ENCODE results near the gene SIVA1.

The SIVA1 gene

GRCh38 chr14:104799244-104800014 is 46.5 kb downstream of the SIVA1 start:
- no peak for DNase-seq

DNA sequence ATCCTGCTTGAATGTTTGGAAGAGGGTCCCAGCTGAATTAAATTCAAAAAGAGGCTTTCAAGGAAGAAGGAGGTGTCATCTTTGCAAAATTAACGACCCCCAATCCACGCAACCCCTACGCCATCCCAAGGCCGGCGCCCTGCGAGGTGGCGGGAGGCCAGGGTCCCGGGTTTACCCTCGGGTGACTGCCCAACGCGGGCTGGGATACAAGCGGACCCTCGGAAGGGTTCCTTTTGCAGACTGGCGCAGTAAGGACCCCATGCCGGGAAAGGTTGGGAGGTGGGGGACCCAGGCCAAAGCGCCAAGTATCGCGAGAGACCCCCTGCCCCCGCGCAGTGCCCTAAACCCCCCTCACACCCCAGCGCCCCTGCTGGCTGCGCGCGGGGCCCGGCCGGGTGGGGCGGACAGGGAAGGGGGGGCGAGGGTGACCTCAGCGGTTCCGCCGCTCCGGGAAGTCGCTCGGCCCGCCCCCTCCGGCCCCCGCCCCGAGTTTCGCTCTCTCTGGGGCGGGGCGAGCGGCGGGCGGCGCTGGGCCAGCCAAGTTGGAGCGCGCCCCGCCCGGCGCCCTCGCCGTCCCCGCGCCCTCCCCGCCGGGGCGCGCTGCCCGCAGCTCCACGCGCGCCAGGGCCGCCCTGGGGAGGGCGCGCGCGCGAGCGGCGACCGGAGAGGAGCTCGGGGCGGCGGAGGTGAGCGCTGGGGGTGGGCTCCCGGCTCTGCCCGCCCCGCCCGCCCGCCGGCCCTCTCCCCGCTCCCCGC is 47.2 kb downstream of the SIVA1 start:
- DNase-seq, result peak; percentile 67 to 82

DNA sequence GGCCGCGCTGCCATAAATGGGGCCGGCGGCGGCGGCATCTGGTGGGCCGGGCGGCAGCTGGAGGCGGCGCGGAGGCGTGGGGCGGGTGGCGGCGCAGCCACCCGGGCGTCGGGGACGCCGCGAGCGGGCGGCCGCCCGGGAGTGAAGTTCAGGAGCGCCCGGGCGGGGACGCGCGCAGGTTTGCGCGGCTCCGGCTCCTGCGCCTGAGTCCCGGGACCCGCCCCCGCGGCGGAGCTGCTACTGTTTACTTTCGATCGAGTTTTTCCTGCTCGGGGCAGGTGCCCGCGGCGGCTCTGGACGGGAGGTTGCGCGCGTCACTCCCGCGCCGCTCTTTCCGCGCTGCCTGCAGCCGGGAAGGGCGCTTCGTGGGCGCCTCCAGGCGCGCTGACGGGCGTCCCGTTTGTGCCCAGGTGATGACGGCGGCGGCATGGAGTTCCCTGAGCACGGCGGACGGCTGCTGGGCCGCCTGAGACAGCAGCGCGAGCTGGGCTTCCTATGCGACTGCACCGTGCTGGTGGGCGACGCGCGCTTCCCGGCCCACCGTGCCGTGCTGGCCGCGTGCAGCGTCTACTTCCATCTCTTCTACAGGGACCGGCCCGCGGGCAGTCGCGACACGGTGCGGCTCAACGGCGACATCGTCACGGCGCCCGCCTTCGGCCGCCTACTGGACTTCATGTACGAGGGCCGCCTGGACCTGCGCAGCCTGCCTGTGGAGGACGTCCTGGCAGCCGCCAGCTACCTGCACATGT is 48.0 kb downstream of the SIVA1 start, which contains the start of gene ZBTB42:
Gene ZBTB42 (plus strand): TSS at position 331 of the 749 bp plus-strand sequence. CDS start 97 bp downstream, at position 428.
- DNase-seq, result peak in 1 of 2 donors; percentile 41

DNA sequence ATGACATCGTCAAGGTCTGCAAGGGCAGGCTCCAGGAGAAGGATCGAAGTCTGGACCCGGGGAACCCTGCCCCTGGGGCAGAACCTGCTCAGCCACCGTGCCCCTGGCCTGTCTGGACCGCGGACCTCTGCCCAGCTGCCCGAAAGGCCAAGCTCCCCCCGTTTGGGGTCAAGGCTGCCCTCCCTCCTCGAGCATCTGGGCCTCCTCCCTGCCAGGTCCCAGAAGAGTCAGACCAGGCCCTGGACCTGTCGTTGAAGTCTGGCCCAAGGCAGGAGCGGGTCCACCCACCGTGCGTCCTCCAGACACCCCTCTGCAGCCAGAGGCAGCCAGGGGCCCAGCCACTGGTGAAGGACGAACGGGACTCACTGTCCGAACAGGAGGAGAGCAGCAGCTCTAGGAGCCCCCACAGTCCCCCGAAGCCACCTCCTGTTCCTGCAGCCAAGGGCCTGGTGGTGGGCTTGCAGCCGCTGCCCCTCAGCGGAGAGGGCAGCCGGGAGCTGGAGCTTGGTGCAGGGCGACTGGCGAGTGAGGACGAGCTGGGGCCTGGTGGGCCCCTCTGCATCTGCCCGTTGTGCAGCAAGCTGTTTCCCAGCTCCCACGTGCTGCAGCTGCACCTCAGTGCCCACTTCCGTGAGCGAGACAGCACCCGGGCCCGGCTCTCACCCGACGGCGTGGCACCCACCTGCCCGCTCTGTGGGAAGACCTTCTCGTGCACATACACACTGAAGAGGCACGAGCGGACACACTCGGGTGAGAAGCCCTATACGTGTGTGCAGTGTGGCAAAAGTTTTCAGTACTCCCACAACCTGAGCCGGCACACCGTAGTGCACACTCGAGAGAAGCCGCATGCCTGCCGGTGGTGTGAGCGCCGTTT is 48.8 kb downstream of the SIVA1 start:
- DNase-seq, result no peak

DNA sequence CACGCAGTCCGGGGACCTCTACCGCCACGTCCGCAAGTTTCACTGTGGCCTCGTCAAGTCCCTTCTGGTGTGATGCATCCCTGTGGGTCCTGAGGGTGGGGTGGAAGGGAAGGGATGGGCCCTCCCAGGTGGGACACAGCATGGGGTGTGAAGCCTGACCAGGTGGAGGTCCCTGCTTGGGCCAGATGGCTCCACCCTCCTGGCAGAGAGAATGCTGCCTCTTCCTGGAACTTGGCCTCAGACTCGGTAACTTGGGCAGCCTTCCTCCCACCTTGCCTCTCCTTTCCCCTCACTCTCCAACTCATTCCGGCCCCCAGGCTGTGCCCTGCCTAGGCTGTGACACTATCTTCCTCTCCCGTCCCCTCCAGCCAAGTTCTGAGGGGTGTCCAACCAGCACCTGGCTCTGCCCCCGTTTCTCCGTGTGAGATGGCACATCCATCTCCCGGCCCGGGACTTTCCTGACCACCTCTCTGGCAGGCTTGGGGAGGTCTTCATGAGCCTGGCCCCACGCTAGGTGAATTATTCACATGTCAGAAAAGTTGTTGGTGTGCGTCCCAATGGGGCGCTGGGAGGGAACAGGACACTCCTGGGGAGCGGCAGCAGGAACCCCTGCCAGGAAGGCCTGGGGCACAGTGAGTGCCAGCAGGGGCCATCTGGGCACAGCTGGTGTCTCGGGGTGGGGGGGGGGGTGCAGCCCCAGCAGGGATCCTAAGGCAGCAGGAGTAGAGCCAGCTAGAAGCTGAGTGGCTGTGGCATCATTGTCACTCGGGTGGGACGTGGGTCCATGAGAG is 49.6 kb downstream of the SIVA1 start:
- no peak for DNase-seq

DNA sequence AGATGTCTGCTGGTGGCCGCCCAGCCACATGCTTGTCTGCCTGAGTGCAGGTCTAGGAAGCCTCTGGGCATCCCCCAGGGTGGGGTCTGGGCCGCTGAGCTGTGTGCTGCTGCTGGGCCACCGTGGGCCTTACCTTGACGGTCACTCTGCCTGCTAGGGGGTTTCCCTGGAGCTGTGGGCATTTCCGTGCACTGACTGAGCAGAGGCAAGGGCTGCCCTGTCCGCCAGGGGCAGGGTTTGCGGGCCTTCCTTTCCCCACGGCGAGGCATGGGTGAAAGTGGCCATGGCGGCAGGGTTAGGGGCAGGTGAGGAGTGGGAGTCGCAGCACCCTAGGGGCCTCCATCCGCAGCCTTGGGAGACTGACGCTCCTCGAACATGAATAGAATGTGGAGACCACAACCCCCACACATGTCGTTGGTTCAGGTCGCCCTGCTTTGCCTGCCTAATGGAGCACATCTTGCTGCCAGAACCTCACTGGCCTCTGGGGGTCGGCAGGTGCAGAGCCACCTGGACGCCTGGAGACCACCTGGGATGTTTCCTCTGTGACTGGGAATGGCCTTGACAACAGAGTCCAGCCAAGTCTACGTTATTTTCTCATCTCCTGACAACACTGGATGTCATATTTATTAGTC is 50.4 kb downstream of the SIVA1 start:
- DNase-seq, result no peak

GRCh38 chr14:104803912-104804410 is 51.0 kb downstream of the SIVA1 start:
- DNase-seq, result no peak

DNA sequence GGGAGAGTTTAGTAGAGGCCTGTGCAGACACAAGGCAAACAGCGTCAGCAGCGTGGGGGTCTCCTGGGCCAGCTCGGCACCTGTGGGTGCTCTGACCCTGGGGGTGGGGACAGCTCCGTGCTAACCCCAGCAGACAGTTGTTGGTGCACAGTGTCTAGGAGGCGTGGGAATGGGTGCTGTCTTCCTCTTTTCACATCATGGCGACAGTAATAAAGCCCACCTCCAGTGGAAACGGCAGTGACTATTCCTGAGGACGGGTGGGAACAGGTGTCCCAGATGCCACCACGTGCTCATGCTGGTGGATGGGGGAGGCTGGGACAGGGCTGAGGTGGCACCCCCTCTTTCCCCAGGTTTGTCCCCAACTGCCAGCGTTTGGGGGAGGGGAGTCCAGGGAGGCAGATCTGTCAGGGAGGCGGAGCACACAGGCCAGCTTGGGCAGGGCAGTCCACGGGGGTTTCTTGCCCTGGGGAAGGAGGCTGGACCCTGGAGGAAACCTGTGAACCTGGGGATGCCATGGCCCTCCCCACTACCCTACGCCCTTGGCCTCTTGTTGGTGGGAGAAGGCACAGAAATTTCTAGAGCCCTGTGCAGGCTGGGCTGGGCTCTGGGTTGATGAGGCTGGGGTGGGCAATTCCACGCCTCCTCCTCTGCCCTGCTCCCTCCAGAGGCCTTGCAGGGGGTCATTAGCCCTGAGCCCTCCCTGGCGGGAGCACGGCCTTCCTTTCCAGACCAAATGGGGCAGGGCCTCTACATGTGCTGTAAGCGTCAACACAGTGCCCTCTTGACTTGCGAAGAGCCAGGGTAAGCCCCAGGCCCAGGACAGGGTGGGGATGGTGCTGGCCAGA is 51.8 kb downstream of the SIVA1 start:
- DNase-seq, result no peak

DNA sequence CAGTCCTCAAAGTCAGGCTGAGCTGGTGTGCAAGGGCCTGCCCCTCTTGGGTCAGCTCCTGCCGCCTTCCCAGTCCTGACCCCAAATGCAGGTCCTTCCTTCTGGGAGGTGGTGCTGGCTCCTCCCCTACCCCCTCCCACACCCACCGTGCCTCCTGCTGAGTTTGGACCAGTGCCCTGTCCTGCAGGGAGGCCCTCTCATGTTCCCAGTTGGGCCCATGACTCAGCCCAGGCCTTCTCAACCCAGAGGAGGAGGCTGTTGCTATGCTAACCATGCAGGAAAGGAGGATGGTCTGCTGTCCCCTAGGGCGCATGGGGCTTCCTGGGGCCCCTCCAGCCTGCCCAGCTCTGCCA is 52.4 kb downstream of the SIVA1 start:
- no peak for DNase-seq

DNA sequence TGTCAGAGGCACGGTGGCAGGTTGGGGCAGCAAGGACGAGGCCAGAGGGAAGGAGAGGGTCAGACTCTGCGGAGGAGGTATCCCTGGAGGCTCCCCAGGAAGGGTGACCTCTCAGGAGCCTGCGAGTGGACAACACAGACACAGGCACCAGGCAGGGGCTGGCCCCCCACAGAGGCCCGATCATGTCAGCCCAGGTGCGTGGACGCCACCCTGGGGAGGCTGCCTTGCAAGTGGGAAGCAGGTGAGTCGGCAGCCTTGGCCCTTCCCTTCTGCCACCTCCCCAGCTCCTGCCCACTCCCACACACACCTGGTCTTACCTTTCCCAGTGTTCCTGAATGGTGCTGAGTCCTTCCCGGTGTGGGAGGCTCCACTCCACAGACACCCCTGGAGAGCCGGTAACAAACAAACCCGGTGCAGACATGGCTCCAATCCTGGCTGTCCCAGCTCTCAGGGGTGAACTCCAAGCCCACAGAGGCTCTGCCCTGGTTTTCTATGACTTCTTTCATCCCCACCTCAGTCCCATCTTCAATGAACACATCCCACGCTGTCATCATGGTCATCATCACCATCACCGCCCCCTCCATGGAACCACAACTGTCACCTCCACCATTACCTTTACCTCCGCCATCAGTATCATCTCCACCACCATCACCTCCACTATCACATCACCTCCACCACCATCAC is 53.1 kb downstream of the SIVA1 start:
- DNase-seq, result no peak

GRCh38 chr14:104806625-104807465 is 53.9 kb downstream of the SIVA1 start:
- DNase-seq, result no peak

DNA sequence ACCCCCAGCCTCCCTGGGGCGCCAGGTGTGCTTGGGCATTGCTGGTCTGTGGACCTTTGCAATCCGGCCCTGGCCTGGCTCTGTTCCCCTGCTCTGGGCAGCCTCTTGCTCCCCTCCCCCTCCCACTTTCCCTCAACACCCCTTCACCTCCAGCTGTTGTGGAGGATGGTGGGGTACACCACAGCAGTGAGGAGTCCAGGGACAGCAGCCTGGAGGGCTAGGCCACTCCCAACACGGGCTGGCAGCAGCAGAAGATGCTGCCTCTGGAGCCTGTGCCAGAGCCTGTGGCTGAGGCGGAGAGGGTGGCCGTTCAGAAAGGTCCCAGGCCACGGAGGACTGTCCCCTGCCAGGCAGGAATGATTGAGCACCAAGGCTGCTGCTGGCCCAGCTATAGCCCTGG is 55.5 kb downstream of the SIVA1 start:
- no peak for DNase-seq
